HepG2 (cell line): ENCODE data around the gene GALNT18. TPM values are rescaled to one million over a fixed set of nuclear protein-coding genes. Genes with fewer than 3 reads are reported as not detected.

Experiments
- ATAC-seq: fragments of 200-7000 bp; cut with Tn5 transposase; 3 replicates; pipeline ENCODE4 v1.9.1; 2020; ENCODE audit warnings: mild to moderate bottlenecking, moderate library complexity
- BruUV-seq: library from RNA; stranded (reverse); fragments of 400-500 nt; replicated peaks from 2 replicates; lab custom pipeline; 2021; lab: Mats Ljungman, UMichigan
- CTCF ChIA-PET: fragments of 300-600 bp; formaldehyde crosslinking; extraction: SDS; loops from one replicate; lab custom pipeline; 2021; ENCODE audit warnings: low total read pairs, inconsistent platforms, low intra/inter-chr PET ratio; lab: Yijun Ruan, JAX
- POLR2A ChIA-PET: fragments of 350-600 bp; sonication (Branson Sonifier 250); formaldehyde crosslinking; loops from one replicate; lab custom pipeline; 2020; ENCODE audit warnings: antibody characterized with exemption, inconsistent platforms; lab: Yijun Ruan, JAX
- DNase-seq: peaks from one replicate; pipeline ENCODE4 v3.0.0-alpha.2; 2015; ENCODE audit warnings: low spot score
- FAIRE-seq: peaks from 3 replicates; lab custom pipeline; 2011; peaks lifted over from hg19 to GRCh38; lab: Jason Lieb, UNC
- H2AFZ ChIP-seq: one replicate; pipeline ENCODE4 v1.6.1; 2011; ENCODE audit warnings: low read length, inconsistent platforms
- H3K27ac ChIP-seq: fragments of 300-600 bp; 3 replicates; pipeline ENCODE4 v1.8.0; 2011; ENCODE audit warnings: mixed run types, mild to moderate bottlenecking, mixed read lengths, low read length, inconsistent platforms; ENCODE audit not compliant: insufficient read depth; ENCODE audit errors: extremely low read length
- H3K27me3 ChIP-seq, 2 experiments: fragments of 200-600 bp in 1 of 2; 2 replicates in 1 of 2; 3 replicates in 1 of 2; pipeline versions ENCODE4 v1.6.0 to v1.8.0; 2011; ENCODE audit warnings: low read length in 2 of 2, mild to moderate bottlenecking in 2 of 2, moderate library complexity in 2 of 2, inconsistent platforms in 1 of 2; ENCODE audit not compliant: insufficient read depth in 2 of 2, control insufficient read depth in 1 of 2
- H3K36me3 ChIP-seq, 2 experiments: fragments of 200-600 bp in 1 of 2; replicated peaks in 1 of 2; 2 replicates in 1 of 2; 3 replicates in 1 of 2; pipeline versions ENCODE4 v1.5.1 to v1.8.0; 2011; ENCODE audit warnings: low read length in 2 of 2, inconsistent platforms in 1 of 2; ENCODE audit not compliant: insufficient read depth in 2 of 2, control insufficient read depth in 1 of 2
- H3K4me1 ChIP-seq: 2 replicates; pipeline ENCODE4 v1.5.1; 2012; ENCODE audit warnings: low read length, inconsistent platforms; ENCODE audit not compliant: insufficient read depth
- H3K4me2 ChIP-seq: 2 replicates; pipeline ENCODE4 v1.6.0; 2011; ENCODE audit warnings: low read depth, low read length, inconsistent platforms
- H3K4me3 ChIP-seq, 3 experiments: fragments of 200-600 bp in 1 of 3; sonication (generic), shearing (Covaris generic) in 1 of 3; replicated peaks in 1 of 3; 2 replicates each; pipeline ENCODE4 v1.5.1; 2011 to 2016; ENCODE audit warnings: low read length in 3 of 3, inconsistent platforms in 2 of 3, low read depth in 2 of 3, mild to moderate bottlenecking in 2 of 3, control low read depth in 1 of 3, mixed read lengths in 1 of 3; ENCODE audit not compliant: insufficient read depth in 1 of 3
- H3K79me2 ChIP-seq: one replicate; pipeline ENCODE4 v1.6.1; 2011; ENCODE audit warnings: low read length, inconsistent platforms; ENCODE audit not compliant: insufficient read depth
- H3K9ac ChIP-seq: 2 replicates; pipeline ENCODE4 v1.6.0; 2011; ENCODE audit warnings: mild to moderate bottlenecking, low read depth, low read length, inconsistent platforms; ENCODE audit not compliant: insufficient read depth
- H3K9me3 ChIP-seq: 2 replicates; pipeline ENCODE4 v1.5.1; 2012; ENCODE audit warnings: mild to moderate bottlenecking, low read length
- H4K20me1 ChIP-seq: 2 replicates; pipeline ENCODE4 v1.6.0; 2011; ENCODE audit warnings: inconsistent platforms, mild to moderate bottlenecking, low read length, moderate library complexity; ENCODE audit not compliant: insufficient read depth
- ATF7 ChIP-seq, 2 experiments: fragments of 450-650 bp in 1 of 2; sonication (generic) in 1 of 2; formaldehyde crosslinking in 1 of 2; IDR thresholded peaks; 2 replicates each; pipeline versions ENCODE4 v1.4.0 to v1.6.1; 2016 to 2020; ENCODE audit warnings: antibody characterized with exemption in 1 of 2, mild to moderate bottlenecking in 1 of 2, missing genetic modification reagents in 1 of 2
- MTERF4 ChIP-seq: sonication (generic); formaldehyde crosslinking; IDR thresholded peaks from 2 replicates; pipeline ENCODE4 v1.8.0; 2023; ENCODE audit warnings: mild to moderate bottlenecking, missing genetic modification reagents
- RFX1 ChIP-seq: fragments of 450-650 bp; IDR thresholded peaks from 2 replicates; pipeline ENCODE4 v1.6.1; 2017
- ZSCAN9 ChIP-seq: IDR thresholded peaks from 2 replicates; pipeline ENCODE4 v1.6.1; 2016; ENCODE audit warnings: borderline replicate concordance
- WGBS: methylation state at CpG from one replicate; pipeline ENCODE4 v1.1.6; 2017; ENCODE audit warnings: low lambda C conversion rate; 5-methylcytosine and 5-hydroxymethylcytosine counted together
- in situ Hi-C: cut with HindIII; loops from 2 replicates; pipeline ENCODE4 v1.10.0; 2017; ENCODE audit warnings: low pct_unique_long_range_greater_than_20kb; ENCODE audit not compliant: extremely low pct_ligation_motif_present
- intact Hi-C: fragments of 100-400 bp; cut with micrococcal nuclease; formaldehyde crosslinking; loops from one replicate; pipeline ENCODE4 v1.10.0; 2022; ENCODE audit not compliant: unreplicated experiment
- polyA plus RNA-seq, 8 experiments: library from polyadenylated mRNA; depleted of rRNA in 3 of 8; stranded (reverse) in 7 of 8; unstranded in 1 of 8; fragments of >200 nt; fragmentation: Illumina TruSeq in 4 of 8; extraction: Trizol in 4 of 8; gene quantifications; 2 replicates each; pipeline versions ENCODE4 v1.2.1 to v1.2.3, GENCODE V29; 2011 to 2016; ENCODE audit warnings: low read depth in 4 of 8, missing spikeins in 1 of 8, mixed read lengths in 1 of 8; ENCODE audit not compliant: insufficient read depth in 1 of 8
- total RNA-seq, 5 experiments: library from RNA; depleted of rRNA; stranded (reverse); fragments of >200 nt; fragmentation: Illumina TruSeq; extraction: Trizol; gene quantifications; 2 replicates each; pipeline ENCODE4 v1.2.3, GENCODE V29; 2016; ENCODE audit warnings: low read depth in 1 of 5
- TF ChIP-seq, protein P1 (sequence below): sonication (generic); formaldehyde crosslinking; conservative IDR thresholded peaks from 2 replicates; pipeline ENCODE4 v1.4.0; 2020; ENCODE audit warnings: missing genetic modification reagents

GALNT18 gene
- total and polyA plus RNA-seq, 2 of the 13 experiments (the other 11 are each of a cell fraction or from before 2014, with no cell fraction given): 0.11 TPM; not detected in 1

- Histone ChIP-seq H4K20me1 (no peaks in the 10 kb centered on the region), H3K9ac (no peak overlapping the region), H3K27me3 (no peaks in the 10 kb centered on the region), H3K4me1 (no peaks in the 10 kb centered on the region), H2AFZ (no peak overlapping the region), H3K4me3 (no peak overlapping the region), H3K36me3 (no peaks in the 10 kb centered on the region), H3K4me2 (no peak overlapping the region), H3K9me3 (no peaks in the 10 kb centered on the region), H3K79me2 (no peaks in the 10 kb centered on the region), H3K27ac (no peak overlapping the region)
- DNase-seq: no peak
- FAIRE-seq: no peak
- ChIA-PET CTCF (no interaction called here), POLR2A (no interaction called here)
- peak; percentile 29; the same call in 2 of the 3 replicates for ATAC-seq
- intact Hi-C loops: no loop called here
- in situ Hi-C loops: no loop called here
- no TSS peak for BruUV-seq
- no peak for TF ChIP-seq MTERF4 (CRISPR knock-in tag)
- TF ChIP-seq RFX1: peak; percentile 14; the same call in 1 of the 2 replicates
- 31% methylated on average over 2 of the region's 9 CpGs for WGBS
These were observed 378.0 kb downstream of the GALNT18 start for GRCh38 chr11:11243590-11244469.

- no peak overlapping the region for H3K4me3 ChIP-seq
- ATAC-seq (no peak), DNase-seq (no peak), FAIRE-seq (no peak)
- 19% methylated on average over 6 of the region's 6 CpGs for WGBS
- H4K20me1 ChIP-seq: no peaks in the 10 kb centered on the region
- BruUV-seq: no TSS peak
- no peaks in the 10 kb centered on the region for H3K36me3 ChIP-seq
- POLR2A ChIA-PET: no interaction called here
- in situ Hi-C loops (no loop called here), intact Hi-C loops (no loop called here)
- no peaks in the 10 kb centered on the region for H3K27me3 ChIP-seq
- no peak overlapping the region for H2AFZ ChIP-seq
- no peaks in the 10 kb centered on the region for H3K4me1 ChIP-seq
- CTCF ChIA-PET: no interaction called here
- no peak overlapping the region for H3K27ac ChIP-seq
- no peak overlapping the region for H3K9ac ChIP-seq
- H3K9me3 ChIP-seq: no peaks in the 10 kb centered on the region
- no peaks in the 10 kb centered on the region for H3K79me2 ChIP-seq
- no peak overlapping the region for H3K4me2 ChIP-seq
- TF ChIP-seq, protein P1, sequence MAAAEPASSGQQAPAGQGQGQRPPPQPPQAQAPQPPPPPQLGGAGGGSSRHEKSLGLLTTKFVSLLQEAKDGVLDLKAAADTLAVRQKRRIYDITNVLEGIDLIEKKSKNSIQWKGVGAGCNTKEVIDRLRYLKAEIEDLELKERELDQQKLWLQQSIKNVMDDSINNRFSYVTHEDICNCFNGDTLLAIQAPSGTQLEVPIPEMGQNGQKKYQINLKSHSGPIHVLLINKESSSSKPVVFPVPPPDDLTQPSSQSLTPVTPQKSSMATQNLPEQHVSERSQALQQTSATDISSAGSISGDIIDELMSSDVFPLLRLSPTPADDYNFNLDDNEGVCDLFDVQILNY: no peak
- TF ChIP-seq ATF7 (IDR thresholded peaks at IDR 0.05): no peak
- TF ChIP-seq ATF7 (CRISPR knock-in tag; IDR thresholded peaks at IDR 0.05): no peak
- no peak for TF ChIP-seq ZSCAN9
These were observed 378.6 kb downstream of the GALNT18 start for GRCh38 chr11:11243209-11243589.
